ENCODE measurements around the gene LPCAT4. TPM values are rescaled to one million over a fixed set of nuclear protein-coding genes. Genes with fewer than 3 reads are reported as not detected.

Gene LPCAT4
- total and polyA plus RNA-seq, 2 of the 8 experiments (the other 6 are each of a cell fraction or from before 2014, with no cell fraction given) = 69.3 to 109 TPM

DNA sequence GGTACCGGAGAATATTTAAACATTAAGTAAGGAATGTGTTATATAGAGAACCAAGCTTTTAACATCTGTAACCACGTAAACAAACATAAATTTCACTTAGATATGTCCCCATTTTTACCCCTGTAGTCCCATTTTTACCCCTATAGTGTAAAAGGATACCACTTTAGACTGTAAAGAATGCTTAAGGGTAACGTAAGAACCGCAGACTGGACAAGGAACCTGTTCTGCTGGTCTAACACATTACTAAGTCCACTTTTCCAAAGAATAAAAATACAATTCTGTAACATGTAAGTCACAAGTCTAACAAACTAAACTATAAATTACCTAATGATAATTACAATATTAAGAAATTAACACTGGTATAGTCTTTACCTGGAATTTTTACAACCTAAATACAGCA, 32.3 kb downstream of the LPCAT4 start:
- WGBS, 2 experiments (ENCODE audit: extremely low coverage in 1 of 2, insufficient coverage in 1 of 2, insufficient read length in 1 of 2, insufficient replicate concordance in 2 of 2, low coverage in 1 of 2, low lambda C conversion rate in 2 of 2, missing lambda C conversion rate in 1 of 2) = 88% methylated on average over 4 of the region's 4 CpGs; no CpG with 5 or more reads in 1 of the 2 experiments
- H3K23ac ChIP-seq (ENCODE audit: insufficient read length) = no peak overlapping the region
- H3K4me1 ChIP-seq (replicated peaks in 1 of 4; ENCODE audit: control insufficient read depth in 3 of 4, insufficient read depth in 4 of 4, low read length in 3 of 4) = peaks cover 0 to 2% (median 0%) of the 10 kb centered on the region in 4 experiments; a peak in 2 of 7 replicates
- no peak overlapping the region for H2BK15ac ChIP-seq (ENCODE audit: low read length)
- H3K27ac ChIP-seq (ENCODE audit: low read depth, low read length) = no peak overlapping the region
- no peaks in the 10 kb centered on the region for H3K27me3 ChIP-seq (replicated peaks in 1 of 4; ENCODE audit: control insufficient read depth in 3 of 4, extremely low read depth in 1 of 4, insufficient read depth in 3 of 4, low read length in 3 of 4)
- no peak overlapping the region for H2BK5ac ChIP-seq (ENCODE audit: low read depth, low read length)
- peaks cover 8% of the 10 kb centered on the region; the same call in 1 of the 2 replicates for H3K23me2 ChIP-seq (ENCODE audit: low read depth, low read length)
- H3K9ac ChIP-seq (replicated peaks in 1 of 4; ENCODE audit: extremely low read depth in 1 of 4, low read depth in 3 of 4, low read length in 3 of 4) = no peak overlapping the region
- DNase-seq (ENCODE audit: low read depth in 1 of 2, low spot score in 2 of 2) = no peak
- H3K4me3 ChIP-seq (ENCODE audit: extremely low read depth in 1 of 4, insufficient read depth in 2 of 4, low read depth in 3 of 4, low read length in 4 of 4) = no peak overlapping the region
- no peaks in the 10 kb centered on the region for H3K79me2 ChIP-seq (ENCODE audit: control insufficient read depth in 1 of 2, insufficient read depth in 2 of 2, low read length in 2 of 2)
- no peaks in the 10 kb centered on the region for H3K79me1 ChIP-seq (ENCODE audit: low read depth, low read length)
- no peak overlapping the region for H2AK5ac ChIP-seq (ENCODE audit: low read depth, low read length)
- ChIA-PET POLR2A (ENCODE audit: partially characterized antibody) (interaction anchor here (1.5 kb wide), 1 partner anchor 8 kb away, joined by 5 read pairs; the partner anchor contains the start of genes NOP10 and NUTM1), CTCF (ENCODE audit: partially characterized antibody) (no interaction called here)
- H3K9me3 ChIP-seq (ENCODE audit: insufficient read depth in 2 of 2, low read depth in 1 of 2, low read length in 1 of 2) = no peaks in the 10 kb centered on the region
- H3K18ac ChIP-seq (ENCODE audit: extremely low read depth, low read length) = no peak overlapping the region
- no peak overlapping the region for H3K14ac ChIP-seq (ENCODE audit: insufficient read length)
- H4K20me1 ChIP-seq (replicated peaks in 1 of 2; ENCODE audit: control insufficient read depth in 1 of 2, insufficient read depth in 2 of 2, low read length in 2 of 2) = no peaks in the 10 kb centered on the region
- no peak overlapping the region for H2BK20ac ChIP-seq (ENCODE audit: low read length)
- H4K5ac ChIP-seq (ENCODE audit: insufficient read length, low read depth, low read length) = no peak overlapping the region
- no peak overlapping the region for H2BK12ac ChIP-seq (ENCODE audit: low read depth, low read length)
- no peak for FAIRE-seq
- H4K8ac ChIP-seq (ENCODE audit: extremely low read depth, insufficient read depth, low read length) = no peak overlapping the region
- no peak overlapping the region for H3K4me2 ChIP-seq (ENCODE audit: insufficient read depth in 1 of 2, low read depth in 2 of 2, low read length in 2 of 2)
- peaks cover 0 to 5% (median 0%) of the 10 kb centered on the region in 4 experiments; a peak in 1 of 8 replicates for H3K36me3 ChIP-seq (ENCODE audit: control insufficient read depth in 2 of 4, insufficient read depth in 4 of 4, low read length in 3 of 4)
- no peak overlapping the region for H2AFZ ChIP-seq (ENCODE audit: low read length)
- no peak overlapping the region for H4K91ac ChIP-seq (replicated peaks; ENCODE audit: insufficient read length, low read length)
- no peak overlapping the region for H3K4ac ChIP-seq (replicated peaks; ENCODE audit: insufficient read length, low read depth, low read length)
- H3K56ac ChIP-seq (replicated peaks; ENCODE audit: insufficient read length, low read depth, low read length) = no peak overlapping the region
- H2BK120ac ChIP-seq (replicated peaks; ENCODE audit: low read depth, low read length) = no peak overlapping the region
- TF ChIP-seq, protein P1, sequence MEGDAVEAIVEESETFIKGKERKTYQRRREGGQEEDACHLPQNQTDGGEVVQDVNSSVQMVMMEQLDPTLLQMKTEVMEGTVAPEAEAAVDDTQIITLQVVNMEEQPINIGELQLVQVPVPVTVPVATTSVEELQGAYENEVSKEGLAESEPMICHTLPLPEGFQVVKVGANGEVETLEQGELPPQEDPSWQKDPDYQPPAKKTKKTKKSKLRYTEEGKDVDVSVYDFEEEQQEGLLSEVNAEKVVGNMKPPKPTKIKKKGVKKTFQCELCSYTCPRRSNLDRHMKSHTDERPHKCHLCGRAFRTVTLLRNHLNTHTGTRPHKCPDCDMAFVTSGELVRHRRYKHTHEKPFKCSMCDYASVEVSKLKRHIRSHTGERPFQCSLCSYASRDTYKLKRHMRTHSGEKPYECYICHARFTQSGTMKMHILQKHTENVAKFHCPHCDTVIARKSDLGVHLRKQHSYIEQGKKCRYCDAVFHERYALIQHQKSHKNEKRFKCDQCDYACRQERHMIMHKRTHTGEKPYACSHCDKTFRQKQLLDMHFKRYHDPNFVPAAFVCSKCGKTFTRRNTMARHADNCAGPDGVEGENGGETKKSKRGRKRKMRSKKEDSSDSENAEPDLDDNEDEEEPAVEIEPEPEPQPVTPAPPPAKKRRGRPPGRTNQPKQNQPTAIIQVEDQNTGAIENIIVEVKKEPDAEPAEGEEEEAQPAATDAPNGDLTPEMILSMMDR (IDR thresholded peaks at IDR 0.05; ENCODE audit: control extremely low read depth in 1 of 3, insufficient read depth in 1 of 3, low read depth in 1 of 3, low read length in 3 of 3) = no peak
- TF ChIP-seq CHD2 (IDR thresholded peaks at IDR 0.05; ENCODE audit: low read length) (no peak), NRF1 (IDR thresholded peaks at IDR 0.05; ENCODE audit: low read depth, low read length) (no peak), CEBPB (IDR thresholded peaks at IDR 0.05; ENCODE audit: low read depth, low read length) (no peak), SUZ12 (IDR thresholded peaks at IDR 0.05; ENCODE audit: low read length) (no peak), BRCA1 (IDR thresholded peaks at IDR 0.05; ENCODE audit: low read depth, low read length) (no peak), JUN (IDR thresholded peaks at IDR 0.05; ENCODE audit: low read depth, low read length) (no peak), SP4 (IDR thresholded peaks at IDR 0.05; ENCODE audit: low read length) (no peak), SIRT6 (IDR thresholded peaks at IDR 0.05; ENCODE audit: low read length) (no peak), KDM4A (IDR thresholded peaks at IDR 0.05; ENCODE audit: low read depth, low read length, severe bottlenecking) (no peak), KDM1A (IDR thresholded peaks at IDR 0.05; ENCODE audit: borderline replicate concordance, low read length) (no peak), NANOG (IDR thresholded peaks at IDR 0.05; ENCODE audit: insufficient read depth, low read depth, low read length, poor library complexity, severe bottlenecking) (no peak), ZNF274 (IDR thresholded peaks at IDR 0.05; ENCODE audit: borderline replicate concordance, extremely low read depth, low read length) (no peak)

All from H1 (cell line).